Measurements from ENCODE around the gene RHBDD1.

Gene RHBDD1

DNA sequence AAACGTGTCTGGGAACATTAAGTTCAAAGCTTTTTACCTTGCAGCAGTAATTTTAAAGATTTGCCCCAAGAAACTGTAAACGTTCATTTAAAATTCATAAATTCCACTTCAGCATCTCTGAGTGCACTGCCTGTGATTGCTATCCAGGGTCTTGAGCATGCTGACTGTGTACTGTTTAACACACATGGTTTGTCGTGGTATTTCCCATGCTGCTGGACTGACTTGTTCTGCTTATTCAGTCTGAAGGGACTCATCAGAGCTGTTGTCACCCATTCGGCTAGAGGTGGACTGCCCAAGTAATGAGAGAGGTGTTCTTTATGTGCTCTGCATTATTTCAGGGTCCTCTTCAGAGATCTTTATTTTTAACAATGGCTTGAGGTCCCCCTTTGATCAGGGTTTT, 53.1 kb downstream of the RHBDD1 start:
- DNase-seq, result no peak

GRCh38 chr2:226890286-226890685, 54.4 kb downstream of the RHBDD1 start:
- no peak for DNase-seq

DNA sequence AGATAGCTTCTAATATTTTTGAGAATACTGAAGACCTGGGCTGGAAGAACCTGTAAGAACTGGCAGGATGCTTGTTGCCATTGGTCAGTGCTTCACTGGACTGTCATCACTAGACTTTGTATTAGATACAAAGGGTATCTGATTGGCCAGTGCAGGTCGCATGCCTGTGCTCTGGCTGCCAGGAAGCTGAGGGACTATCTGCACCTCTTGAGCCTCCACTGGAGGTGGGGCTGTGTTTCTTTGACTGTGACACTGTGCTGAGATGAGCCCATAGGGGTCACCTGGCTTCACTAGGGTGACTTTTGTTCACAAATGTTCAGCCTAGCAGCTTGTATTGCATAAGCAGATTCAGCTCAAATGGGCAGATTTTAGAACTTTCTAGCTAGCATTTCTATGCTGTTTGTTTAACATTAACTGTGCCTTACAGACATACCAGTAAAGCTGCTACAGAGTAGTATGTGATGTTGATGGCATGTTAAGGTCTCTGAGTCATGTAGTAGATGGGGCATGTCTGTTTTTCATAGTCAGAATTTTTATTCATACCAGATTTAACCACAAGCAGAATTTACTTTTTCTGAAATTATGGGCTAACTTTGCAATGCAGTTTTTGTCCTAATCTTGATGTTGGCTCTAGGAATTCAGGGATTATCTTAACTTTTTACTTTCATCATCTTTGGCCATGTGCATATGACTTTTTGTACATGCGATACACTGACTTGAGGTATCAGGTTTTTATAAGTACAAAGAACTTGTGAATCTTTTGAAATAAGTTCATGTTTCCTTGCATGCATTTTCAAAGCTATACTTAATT, 56.1 kb downstream of the RHBDD1 start:
- DNase-seq, result no peak

DNA sequence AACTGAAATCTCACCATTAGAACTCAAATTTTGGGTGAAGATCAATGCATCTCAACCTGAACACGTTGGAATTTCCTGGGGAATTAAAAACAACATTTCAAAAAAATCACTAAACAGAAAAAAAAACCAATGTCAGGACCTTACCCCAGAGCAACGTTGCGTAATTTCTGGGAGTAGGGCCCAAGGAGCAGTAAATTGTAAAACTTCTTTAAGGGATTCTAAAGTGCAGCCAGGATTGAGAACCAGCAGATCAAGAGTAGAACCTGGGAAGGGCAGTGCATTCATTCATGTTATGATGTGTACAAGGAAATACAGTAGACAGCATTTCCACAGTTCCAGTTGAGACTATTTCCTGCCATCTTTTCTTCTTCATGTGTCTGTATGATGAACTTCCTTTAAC, 56.9 kb downstream of the RHBDD1 start:
- DNase-seq, result no peak

- DNase-seq, result no peak
Observed at GRCh38 chr2:226893216-226893615, 57.4 kb downstream of the RHBDD1 start.

DNA sequence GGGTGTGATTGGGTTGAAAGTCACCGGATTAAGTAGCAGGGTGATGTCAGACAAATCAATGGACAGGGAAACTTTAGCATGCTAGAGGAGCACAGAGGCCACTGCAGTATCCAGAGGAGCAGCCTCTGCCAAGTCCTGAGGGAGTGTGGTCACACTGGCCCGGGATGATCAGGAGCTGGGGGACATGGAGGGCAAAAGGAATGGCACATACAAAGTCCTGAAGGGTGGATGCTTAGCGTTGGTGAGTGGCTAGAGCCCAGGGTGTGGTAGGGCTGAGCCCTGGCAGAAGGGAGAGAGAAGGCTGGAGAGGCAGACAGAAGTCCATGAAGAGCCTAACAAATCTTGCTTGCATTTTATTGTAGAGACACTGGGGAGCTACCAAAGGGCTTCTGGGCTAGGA, 58.9 kb downstream of the RHBDD1 start:
- no peak for DNase-seq

GRCh38 chr2:226895579-226895978, 59.7 kb downstream of the RHBDD1 start:
- no peak for DNase-seq

- no peak for DNase-seq
Observed at GRCh38 chr2:226898121-226898520, 62.3 kb downstream of the RHBDD1 start.

DNA sequence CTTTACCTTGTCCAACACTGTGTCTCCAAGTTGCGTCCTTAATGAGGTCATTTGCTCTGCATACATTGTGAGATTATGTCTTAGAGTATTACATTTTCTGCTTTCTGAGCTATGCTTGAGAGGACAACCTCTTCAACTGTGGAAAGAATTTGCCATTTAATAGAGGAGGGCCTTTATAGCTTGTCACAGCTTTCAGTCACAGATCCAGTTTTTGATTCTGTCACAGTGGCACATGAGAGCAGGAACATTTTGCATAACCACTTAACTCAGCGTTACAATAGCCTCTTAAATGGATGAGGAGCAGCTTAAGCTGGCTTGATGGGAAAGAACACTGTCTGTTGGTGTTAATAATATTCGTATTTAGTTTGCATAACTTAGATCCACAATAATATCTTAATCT, 63.0 kb downstream of the RHBDD1 start:
- DNase-seq, result no peak

DNA sequence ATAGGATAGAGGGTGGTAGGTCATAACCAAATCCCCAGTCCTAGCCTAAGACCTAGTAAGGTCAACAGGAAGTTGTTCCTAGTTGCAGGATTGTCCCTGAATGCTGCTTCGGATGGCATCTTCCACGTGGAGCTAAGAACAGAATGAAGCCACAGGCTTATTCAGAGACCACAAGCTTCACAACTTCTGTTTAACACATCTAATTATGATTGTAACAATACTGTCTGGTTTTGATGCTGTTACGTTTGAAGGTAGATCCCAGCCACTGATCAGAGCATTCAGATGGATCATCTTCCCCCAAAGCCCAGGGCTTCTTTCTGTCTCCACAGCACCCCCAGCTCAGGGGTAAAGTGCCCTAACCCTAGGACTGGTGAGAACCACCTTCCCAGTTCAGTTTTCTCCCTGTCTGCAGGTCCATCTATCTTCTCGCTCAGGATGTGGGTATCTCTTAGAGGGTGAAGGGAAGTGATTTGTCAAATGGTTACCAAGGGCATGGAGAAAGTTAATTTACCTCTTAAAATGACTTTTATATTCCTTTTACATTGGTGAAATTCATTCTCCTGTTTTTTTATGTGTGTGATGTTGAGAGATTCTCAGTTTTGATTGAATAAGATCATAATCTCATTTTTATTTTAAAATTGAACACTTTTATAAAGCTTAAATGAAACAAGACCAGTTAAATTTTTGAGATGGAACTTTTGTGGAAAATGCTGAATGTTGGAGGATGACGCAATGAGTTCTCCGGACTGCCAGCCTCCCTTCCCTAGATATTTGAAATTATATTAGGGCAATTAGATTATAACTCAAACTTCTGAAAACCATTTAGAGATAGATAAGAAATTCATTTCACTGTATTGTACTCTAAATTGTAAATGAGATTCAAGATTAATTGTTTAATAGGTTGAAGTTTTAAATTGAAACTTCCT, 66.5 kb downstream of the RHBDD1 start:
- DNase-seq, result no peak

DNA sequence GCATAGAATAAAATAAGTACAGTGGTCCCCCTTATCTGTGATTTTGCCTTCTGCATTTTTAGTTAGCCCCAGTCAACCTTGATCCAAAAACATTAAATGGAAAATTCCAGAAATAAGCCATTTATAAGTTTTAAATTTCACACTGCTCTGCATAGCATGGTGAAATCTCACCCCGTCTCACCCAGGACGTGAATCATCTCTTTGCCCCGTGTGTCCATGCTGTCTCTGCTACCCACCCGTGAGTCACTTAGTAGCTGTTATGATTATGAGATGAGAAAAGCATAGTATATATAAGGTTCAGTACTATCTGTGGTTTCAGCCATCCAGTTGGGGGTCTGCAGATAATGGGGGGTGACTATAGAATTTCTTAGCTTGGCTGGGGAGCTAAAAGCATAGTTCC, 67.3 kb downstream of the RHBDD1 start:
- DNase-seq, result no peak

DNA sequence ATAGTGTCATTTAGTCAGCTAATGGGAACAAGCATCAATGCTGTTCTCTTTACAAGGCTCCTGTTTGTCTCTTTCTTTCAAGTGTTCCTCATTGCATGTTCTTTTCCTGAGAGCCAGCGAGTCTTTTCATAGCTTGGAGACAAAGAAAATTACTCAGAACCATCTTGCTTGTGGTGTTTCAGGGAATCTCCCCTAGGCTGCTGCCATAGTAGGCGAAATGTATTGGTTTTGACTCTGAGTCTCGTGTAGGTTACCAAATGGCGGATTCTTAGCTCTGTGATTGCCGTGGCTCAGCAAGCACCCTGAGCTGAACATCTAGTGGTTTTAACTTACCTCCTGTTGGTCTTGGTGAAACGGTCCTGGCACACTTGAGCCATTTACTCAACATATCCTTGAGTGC, 68.7 kb downstream of the RHBDD1 start:
- DNase-seq, result no peak

GRCh38 chr2:226905718-226906117, 69.9 kb downstream of the RHBDD1 start:
- peak in 1 of 2 donors; percentile 7 for DNase-seq

GRCh38 chr2:226906163-226906693, 70.4 kb downstream of the RHBDD1 start:
- DNase-seq, result peak in 1 of 2 donors; percentile 38

DNA sequence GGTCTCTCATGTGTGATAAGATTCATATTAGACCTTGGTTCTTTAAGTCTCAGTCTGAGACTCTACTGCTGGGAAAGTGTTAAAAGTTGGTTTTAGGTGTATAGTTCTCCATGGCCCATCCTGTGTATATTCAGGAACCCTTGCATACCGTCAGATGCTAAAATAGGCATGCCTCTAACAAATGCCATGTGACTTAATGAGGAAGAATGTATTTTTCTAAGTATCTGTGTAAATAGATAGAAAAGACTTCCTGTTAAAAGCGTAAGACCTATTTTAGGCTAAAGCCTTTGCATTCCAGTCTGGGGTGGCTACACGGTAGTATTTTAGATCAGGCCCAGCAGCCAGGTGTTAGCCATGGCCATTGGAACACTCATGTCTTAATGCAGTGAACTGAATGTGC, 73.3 kb downstream of the RHBDD1 start:
- peak in 1 of 2 donors; percentile 10 for DNase-seq

GRCh38 chr2:226909836-226910235, 74.0 kb downstream of the RHBDD1 start:
- no peak for DNase-seq

- no peak for DNase-seq
Observed at GRCh38 chr2:226910384-226910783, 74.5 kb downstream of the RHBDD1 start.

- DNase-seq, result no peak
Observed at GRCh38 chr2:226911932-226912331, 76.1 kb downstream of the RHBDD1 start.

DNA sequence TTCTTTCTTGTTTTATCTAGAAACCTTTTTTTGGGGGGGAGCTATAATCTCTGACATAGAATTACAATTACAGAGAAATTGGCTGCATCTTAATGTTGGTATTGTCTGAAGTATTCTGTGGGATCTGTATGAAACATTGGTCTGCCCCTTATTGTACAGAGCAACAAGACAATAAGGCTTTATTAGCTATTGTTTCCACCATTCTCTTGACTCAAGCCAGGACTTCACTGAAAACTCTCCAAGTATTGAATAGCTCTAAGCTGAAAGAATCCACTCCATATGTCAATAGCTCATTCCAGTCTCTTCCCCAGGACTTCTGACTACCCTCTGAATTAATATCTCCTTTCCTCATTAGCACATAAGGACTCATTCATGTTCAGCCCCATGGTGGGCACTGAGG, 77.8 kb downstream of the RHBDD1 start:
- no peak for DNase-seq

DNA sequence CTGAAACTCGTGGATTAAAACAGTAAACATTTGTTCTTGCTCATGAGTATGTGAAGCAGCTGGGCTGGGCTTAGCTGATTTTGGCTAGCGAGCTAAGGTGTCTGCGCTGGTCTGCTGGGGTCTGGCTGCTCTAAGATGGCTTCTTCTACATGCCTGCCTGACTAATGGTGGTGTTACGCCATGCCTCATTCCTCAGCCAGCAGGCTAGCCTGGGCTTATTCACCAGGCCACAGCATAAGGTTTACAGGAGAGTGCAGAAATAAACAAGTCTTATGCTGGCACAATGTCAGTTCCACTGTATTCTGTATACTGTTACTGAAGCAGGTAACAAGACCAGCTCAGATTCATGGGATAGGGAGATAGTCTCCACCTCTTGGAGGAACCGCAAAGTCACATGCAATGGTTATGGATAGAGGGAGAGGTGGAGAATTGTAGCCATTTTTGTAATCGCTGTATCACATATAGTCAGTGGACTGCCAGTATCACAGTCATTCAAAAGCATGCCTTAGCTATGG, 80.0 kb downstream of the RHBDD1 start:
- DNase-seq, result no peak

GRCh38 chr2:226916669-226917068, 80.8 kb downstream of the RHBDD1 start:
- no peak for DNase-seq

DNA sequence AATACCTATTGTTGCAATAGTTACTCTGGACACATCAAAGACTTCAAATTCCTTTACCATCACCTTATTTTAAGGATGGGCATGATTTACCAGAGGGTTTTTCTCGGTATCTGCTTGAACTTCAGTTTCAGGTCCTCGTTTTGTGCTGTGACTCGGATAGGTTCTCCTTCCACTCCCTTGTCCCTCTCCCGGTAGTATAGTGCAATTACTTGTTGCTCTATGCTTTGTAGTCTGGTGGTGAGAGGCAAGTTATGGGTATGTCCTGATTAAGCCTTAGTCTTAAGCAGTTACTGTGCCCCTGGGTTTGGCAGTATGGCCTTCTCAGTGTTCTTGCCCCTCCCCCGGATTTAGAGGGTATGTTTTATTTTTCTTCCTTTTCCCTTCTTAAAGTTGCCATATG, 96.6 kb downstream of the RHBDD1 start:
- no peak for DNase-seq

DNA sequence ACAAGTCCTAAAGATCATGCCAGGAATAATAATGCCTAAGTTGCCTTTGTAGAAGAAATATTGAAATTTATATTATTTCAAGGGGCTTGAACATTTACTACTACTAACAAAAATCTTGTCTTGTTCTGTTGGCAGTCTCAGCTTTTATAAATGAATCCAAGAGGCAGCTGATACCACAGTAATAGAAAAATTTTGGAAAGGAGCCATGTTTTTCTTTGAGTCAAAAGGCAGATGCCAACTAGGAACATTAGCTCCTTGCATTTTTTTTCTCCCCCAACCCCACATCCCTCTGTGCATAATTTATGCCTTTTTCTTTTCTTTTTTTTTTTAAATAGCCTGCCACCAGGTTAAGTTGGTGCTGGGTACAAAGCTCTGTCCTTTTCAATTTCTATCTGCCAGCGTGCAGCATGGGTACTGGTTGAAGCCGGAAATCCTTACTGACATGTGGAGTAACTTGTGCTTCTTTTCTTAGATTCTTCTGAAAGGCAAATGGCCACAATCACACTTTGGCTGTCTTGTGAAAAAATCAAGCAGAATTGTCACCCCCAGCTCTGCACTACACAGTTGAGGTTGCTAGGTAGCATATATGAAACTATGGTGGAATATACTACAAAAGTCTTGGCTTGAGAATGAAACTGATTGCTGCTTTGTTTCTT, 98.8 kb downstream of the RHBDD1 start:
- DNase-seq, result no peak

Measured in CD4-positive, alpha-beta T cell treated with Interferon alpha-2 for 1 hour (primary cell).